DOHH2 (cell line): Measurements from ENCODE around the gene THAP3.

Source experiments
- EZH2phosphoT487 ChIP-seq: fragments of 200-600 bp; sonication (generic); IDR thresholded peaks from 2 replicates; pipeline ENCODE4 v1.6.1; 2017; ENCODE audit warnings: borderline replicate concordance, mild to moderate bottlenecking, antibody characterized with exemption, low read length, moderate library complexity, mixed read lengths
- TF ChIP-seq, protein P1 (sequence below): fragments of 200-600 bp; sonication (generic); IDR thresholded peaks from one replicate; pipeline ENCODE4 v1.5.1; 2014; ENCODE audit warnings: antibody characterized with exemption, mild to moderate bottlenecking, low read depth, low read length; ENCODE audit not compliant: poor library complexity, severe bottlenecking

DNA sequence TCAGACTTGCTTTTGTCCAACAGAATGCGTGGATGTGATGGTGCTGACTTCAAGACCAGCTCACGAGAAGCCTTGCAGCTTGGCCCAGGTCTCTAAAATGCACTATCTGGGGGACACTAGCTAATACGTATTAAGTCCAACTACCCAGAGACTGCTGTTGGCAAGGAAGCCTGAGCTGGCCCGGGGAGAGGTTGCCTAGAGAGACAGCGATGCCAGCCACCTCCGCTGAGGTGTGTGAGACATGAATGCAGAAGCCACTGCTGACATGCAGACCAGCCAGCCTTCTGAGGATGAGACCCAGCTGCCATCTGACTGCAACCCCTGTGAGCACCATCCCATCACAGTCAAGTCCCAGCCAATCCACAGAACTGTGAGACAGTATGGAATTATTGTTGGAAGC is 32.5 kb downstream of the THAP3 start:
- TF ChIP-seq EZH2phosphoT487: no peak
- TF ChIP-seq, protein P1, sequence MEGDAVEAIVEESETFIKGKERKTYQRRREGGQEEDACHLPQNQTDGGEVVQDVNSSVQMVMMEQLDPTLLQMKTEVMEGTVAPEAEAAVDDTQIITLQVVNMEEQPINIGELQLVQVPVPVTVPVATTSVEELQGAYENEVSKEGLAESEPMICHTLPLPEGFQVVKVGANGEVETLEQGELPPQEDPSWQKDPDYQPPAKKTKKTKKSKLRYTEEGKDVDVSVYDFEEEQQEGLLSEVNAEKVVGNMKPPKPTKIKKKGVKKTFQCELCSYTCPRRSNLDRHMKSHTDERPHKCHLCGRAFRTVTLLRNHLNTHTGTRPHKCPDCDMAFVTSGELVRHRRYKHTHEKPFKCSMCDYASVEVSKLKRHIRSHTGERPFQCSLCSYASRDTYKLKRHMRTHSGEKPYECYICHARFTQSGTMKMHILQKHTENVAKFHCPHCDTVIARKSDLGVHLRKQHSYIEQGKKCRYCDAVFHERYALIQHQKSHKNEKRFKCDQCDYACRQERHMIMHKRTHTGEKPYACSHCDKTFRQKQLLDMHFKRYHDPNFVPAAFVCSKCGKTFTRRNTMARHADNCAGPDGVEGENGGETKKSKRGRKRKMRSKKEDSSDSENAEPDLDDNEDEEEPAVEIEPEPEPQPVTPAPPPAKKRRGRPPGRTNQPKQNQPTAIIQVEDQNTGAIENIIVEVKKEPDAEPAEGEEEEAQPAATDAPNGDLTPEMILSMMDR: no peak
